HepG2 (cell line): ENCODE results near the gene STAT5A. TPM values are rescaled to one million over a fixed set of nuclear protein-coding genes. Genes with fewer than 3 reads are reported as not detected.
A peak's percentile ranks its signal among the peaks of the same experiment; 100 is the strongest.

Experiments used
- FOXP4 ChIP-seq: sonication (generic); formaldehyde crosslinking; IDR thresholded peaks from 2 replicates; pipeline ENCODE4 v1.4.0; 2020; ENCODE audit warnings: missing genetic modification reagents
- HMGXB3 ChIP-seq: sonication (generic); formaldehyde crosslinking; IDR thresholded peaks from 2 replicates; pipeline ENCODE4 v1.4.0; 2020; ENCODE audit warnings: missing genetic modification reagents, borderline replicate concordance
- KDM6A ChIP-seq: IDR thresholded peaks from 2 replicates; pipeline ENCODE4 v1.6.1; 2016; ENCODE audit warnings: low read depth
- MAFF ChIP-seq: IDR thresholded peaks from 2 replicates; pipeline ENCODE4 v1.6.1; 2011; ENCODE audit warnings: low read depth, low read length, improper control_type of control experiment
- MAFK ChIP-seq, 2 experiments: IDR thresholded peaks in 1 of 2; conservative IDR thresholded peaks in 1 of 2; 2 replicates each; pipeline ENCODE4 v1.6.1; 2011; ENCODE audit warnings: improper control_type of control experiment in 2 of 2, low read length in 2 of 2
- RFX1 ChIP-seq: fragments of 450-650 bp; IDR thresholded peaks from 2 replicates; pipeline ENCODE4 v1.6.1; 2017
- SRY ChIP-seq: sonication (generic); formaldehyde crosslinking; IDR thresholded peaks from 2 replicates; pipeline ENCODE4 v1.8.0; 2022; ENCODE audit warnings: mild to moderate bottlenecking, missing genetic modification reagents
- polyA plus RNA-seq, 8 experiments: library from polyadenylated mRNA; depleted of rRNA in 3 of 8; stranded (reverse) in 7 of 8; unstranded in 1 of 8; fragments of >200 nt; fragmentation: Illumina TruSeq in 4 of 8; extraction: Trizol in 4 of 8; gene quantifications; 2 replicates each; pipeline versions ENCODE4 v1.2.1 to v1.2.3, GENCODE V29; 2011 to 2016; ENCODE audit warnings: low read depth in 4 of 8, missing spikeins in 1 of 8, mixed read lengths in 1 of 8; ENCODE audit not compliant: insufficient read depth in 1 of 8
- total RNA-seq, 5 experiments: library from RNA; depleted of rRNA; stranded (reverse); fragments of >200 nt; fragmentation: Illumina TruSeq; extraction: Trizol; gene quantifications; 2 replicates each; pipeline ENCODE4 v1.2.3, GENCODE V29; 2016; ENCODE audit warnings: low read depth in 1 of 5

STAT5A gene
- total and polyA plus RNA-seq, 2 of the 13 experiments (the other 11 are each of a cell fraction or from before 2014, with no cell fraction given) = 1.4 to 4.1 TPM

DNA sequence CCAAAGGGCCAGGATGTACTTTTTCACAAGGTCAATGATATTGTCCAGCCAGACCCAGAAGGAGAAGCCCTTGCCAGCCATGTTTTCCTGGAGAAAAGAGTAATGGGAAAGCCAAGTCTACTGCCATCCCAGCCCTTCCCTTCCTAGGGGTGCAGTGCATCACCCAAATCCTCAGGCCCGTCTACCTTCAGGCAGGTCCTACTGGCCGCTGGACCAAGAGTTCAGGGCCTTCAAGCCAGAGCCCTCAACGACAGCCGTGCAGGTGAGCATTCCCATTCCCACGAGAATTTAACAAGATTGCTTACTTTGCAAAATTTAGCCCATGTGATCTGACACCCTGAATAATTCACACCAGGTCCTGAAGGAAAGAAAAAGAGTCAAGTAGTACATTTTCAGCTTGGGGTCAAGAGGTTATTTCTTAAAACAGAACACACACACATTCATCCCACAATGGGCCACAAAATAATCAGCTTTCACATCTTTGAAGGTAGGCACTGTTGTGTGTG is 35.0 kb downstream of the STAT5A start (continued):
- TF ChIP-seq FOXP4 (CRISPR knock-in tag) (no peak), RFX1 (no peak), SRY (no peak), KDM6A (CRISPR knock-in tag) (no peak), HMGXB3 (CRISPR knock-in tag) (no peak), MAFF (peak; percentile 97), MAFK (conservative IDR thresholded peaks at IDR 0.05 in 1 of 2, IDR thresholded peaks at IDR 0.05 in 1 of 2; ENCODE audit: low read length in 2 of 2) (peak; percentile 97 to 98)
- TF ChIP-seq, all 625 proteins: peak for 3
